Left renal cortex interstitium (tissue), 4 donors: ENCODE data around the gene TAAR8. TPM values are rescaled to one million over a fixed set of nuclear protein-coding genes. Genes with fewer than 3 reads are reported as not detected.
"Not testable (repeated sequence)": the region's sequence is repeated elsewhere in the genome, so short reads cannot be mapped to it uniquely, and the experiment has no call there.

Experiments used
- DNase-seq, 4 donors: peaks; one replicate each; pipeline ENCODE4 v3.0.0-alpha.2; 2013; ENCODE audit warnings: low read depth in 4 of 4, low spot score in 2 of 4, missing footprints in 1 of 4
- polyA plus RNA-seq, 4 donors: library from polyadenylated mRNA; unstranded; fragments of 120-200 nt; gene quantifications; one replicate each; pipeline ENCODE4 v1.2.1, GENCODE V29; 2013; ENCODE audit not compliant: insufficient read length in 4 of 4

TAAR8 gene
- polyA plus RNA-seq, 4 donors: not detected

DNA sequence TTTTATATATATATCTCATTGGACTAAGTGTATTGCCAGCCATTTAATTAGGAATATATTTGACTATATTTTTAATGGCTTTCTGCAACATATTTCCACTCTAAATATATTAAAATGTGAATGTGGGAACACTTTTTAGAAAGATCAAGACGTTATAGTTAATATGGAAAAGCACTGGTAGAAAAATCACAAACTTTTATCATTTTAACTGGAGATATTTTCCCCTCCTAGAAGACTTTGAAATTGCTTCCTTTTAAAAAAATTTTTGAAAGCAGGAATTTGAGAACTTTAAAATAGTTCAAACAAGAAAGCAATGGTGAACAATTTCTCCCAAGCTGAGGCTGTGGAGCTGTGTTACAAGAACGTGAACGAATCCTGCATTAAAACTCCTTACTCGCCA lies 14.5 kb upstream of the TAAR8 start, which contains the start of gene TAAR9:
TSS of gene TAAR9 (plus strand) at position 301 of the 400 bp plus-strand sequence. CDS start at position 314, 13 bp downstream.
- no peak for DNase-seq

DNA sequence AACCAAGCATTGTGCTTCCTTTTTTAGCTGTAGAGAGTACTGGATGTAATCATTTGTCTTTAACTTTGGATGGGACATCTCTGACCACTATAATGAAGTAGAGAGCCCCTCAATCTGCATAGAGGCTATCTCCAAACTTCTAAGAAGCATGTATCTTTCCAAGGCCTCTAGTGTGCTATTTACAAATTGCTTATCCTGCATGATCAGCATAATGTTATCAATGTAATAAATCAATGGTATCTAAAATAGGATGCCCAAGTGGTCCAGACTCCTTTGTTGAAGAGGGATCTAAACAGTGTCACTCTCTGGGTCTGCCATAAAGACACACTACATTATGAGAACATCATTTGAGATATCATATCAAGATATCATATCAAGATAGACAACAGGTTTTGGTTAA lies 7.6 kb upstream of the TAAR8 start:
- DNase-seq: no peak

DNA sequence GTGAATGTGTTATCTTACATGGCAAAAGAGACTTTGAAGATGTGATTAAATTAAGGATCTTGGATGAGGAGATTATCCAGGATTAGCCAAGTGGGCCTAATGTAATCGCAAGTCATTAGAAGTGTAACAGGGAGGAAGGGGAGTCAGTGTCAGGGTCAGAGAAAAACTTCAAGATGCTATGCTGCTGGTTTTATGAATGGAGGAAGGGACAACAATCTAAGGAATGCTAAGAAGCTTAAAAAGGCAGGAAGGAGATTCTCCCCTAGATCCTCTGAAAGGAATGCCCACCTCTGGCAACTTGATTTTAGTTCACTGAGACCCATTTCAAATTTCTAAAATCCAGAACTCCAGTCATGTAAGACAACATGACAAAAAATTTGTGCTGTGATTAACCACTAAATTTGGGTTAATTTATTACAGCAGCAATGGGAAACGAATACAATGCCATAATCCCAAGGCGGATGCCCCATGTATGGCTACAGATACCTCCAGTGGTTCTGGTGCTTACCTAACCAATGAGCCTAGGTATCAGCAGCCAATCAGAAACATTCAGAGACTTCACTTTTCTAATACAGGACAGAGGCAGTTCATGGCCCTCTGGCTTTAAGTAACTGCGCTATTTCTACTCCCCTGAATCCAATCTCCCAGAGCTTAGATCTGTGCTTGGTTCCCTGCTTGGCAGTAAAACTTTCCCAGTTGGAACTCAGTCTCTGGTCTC lies 3.6 kb upstream of the TAAR8 start:
- no peak for DNase-seq

DNA sequence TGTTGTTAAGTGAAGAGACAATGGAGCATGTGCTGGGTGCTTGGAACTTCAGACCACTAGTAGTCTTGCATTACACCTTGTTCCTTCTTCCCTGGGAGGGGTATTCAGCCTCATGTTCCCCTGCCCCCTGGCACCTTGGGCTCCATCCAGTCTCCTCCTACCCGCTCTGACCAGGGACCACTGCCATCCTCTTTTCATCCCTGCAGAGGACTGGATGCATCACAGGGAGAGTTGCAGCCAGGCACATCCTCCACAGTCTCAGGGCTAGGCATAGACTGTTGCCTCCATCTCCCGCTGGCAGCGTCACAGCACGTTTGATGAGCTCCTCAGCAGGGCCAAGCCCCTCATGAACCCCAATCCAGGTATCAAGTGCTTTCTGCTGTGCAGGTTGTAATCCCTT lies 1.3 kb upstream of the TAAR8 start:
- no peak for DNase-seq

DNA sequence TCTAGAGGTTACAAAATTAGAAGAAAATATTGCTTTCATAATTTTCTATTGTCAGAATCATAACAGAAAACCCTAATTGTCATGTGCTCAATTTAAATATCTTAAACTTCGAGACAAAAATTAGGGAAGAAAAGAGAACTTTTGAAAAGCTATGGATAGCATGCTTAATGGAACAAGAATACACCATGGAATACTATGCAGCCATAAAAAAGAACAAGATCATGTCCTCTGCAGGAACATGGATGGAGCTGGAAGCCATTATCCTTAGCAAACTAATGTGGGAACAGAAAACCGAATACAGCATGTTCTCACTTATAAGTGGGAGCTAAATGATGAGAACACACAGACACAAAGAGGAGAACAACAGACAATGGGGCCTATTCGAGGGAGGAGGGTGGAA lies 7.6 kb downstream of the TAAR8 start:
- not testable (repeated sequence) for DNase-seq

DNA sequence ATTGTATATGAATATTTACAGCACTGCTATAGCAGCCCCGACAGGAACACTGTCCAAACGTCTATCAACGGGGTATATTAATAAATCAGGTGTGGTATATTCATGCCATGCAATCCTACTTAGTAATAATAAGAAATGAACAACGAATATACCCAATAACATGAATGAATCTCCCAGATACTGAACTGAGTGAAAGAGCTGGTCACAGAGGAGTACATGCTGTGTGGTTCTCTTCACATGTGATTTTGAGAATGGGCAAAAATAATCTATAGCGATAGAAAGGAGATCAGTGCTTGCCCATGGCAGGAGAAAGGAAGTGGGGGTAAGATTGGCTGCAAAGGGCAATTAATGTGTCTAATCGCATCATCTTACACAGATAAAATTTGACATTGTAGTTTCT lies 13.9 kb downstream of the TAAR8 start:
- DNase-seq: no peak

DNA sequence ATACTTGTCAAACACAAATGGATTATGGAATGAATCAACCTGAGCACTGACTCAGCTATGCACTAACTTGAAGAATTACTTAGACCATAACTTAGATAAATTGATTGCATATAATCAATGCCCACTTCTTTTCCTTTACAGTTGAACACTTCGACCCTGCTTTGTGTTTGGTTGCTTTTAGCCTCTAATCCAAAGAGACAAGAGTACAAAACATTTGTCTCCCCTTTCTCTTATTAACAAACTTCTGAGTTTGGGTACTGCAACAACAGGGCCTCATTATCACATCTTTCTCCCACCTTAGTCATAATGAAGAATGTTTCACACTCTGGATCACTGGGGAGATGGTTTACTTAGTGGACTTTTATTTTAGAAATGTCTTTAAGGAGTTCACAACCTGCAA lies 15.1 kb downstream of the TAAR8 start:
- no peak for DNase-seq

DNA sequence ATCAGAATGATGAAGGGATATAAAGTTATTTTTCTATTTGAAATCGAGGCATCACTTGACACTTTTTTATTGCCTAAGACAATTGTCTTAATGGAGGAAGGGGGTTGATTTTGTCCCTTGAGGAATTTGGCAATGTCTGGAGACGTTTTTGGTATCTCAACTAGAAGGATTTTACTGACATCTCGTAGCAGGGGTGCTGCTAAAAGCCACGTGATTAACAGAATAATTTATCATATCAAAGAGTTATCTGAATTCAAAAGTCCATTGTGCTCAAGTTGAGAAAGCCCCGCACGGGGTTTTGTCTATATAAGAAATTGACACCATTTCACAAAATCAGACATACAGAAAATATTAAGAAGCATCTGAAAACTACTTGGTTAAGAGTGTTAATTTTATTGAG lies 16.1 kb downstream of the TAAR8 start:
- no peak for DNase-seq

DNA sequence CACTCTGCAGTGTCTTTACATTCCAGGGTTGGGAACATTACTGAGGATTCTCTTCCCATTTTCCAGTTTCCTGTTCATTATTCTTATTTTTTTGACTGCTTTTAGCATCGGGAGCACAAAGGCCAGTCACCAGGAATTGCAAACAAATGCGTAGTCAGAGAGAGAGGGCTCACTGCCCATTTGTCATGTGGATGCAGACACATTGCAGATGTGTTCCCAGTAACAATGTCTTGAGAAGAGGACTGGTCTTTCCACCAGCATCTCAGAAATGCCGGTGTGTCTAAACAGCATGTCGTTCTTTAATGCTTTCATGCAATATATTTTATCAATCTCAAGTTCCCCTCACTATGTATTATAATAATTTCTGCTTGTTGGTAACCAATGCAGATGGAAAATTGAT lies 16.7 kb downstream of the TAAR8 start:
- peak in 1 of 4 donors; percentile 6 for DNase-seq

DNA sequence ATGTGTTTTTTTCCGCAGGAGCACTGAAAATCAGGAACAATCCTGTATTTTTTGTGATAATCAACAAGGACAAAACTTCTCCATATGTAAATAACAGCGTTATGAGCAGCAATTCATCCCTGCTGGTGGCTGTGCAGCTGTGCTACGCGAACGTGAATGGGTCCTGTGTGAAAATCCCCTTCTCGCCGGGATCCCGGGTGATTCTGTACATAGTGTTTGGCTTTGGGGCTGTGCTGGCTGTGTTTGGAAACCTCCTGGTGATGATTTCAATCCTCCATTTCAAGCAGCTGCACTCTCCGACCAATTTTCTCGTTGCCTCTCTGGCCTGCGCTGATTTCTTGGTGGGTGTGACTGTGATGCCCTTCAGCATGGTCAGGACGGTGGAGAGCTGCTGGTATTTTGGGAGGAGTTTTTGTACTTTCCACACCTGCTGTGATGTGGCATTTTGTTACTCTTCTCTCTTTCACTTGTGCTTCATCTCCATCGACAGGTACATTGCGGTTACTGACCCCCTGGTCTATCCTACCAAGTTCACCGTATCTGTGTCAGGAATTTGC lies 17.8 kb downstream of the TAAR8 start, which contains the start of gene TAAR6:
TSS of gene TAAR6 (plus strand) at position 102 of the 557 bp plus-strand sequence. CDS start at position 102, 0 bp downstream.
- no peak for DNase-seq

DNA sequence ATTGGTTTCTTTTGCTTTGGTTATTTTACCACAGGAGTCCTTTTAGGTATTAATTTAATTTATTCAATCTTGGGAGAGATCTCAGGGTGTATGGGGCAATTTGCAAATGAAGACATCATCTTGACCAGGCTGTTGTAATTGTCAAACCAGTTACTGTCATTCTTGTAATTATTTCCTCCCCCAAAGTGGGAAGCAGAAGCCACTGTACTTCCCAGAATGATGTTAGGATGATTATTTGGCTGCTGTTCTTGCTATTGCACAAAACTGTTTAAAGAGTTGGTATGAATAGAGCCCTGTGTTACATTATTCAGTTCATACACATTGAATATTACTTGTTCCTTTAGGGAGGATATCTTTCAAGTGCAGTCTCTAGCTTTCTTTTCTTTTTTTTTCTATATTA lies 19.3 kb downstream of the TAAR8 start:
- DNase-seq: no peak

DNA sequence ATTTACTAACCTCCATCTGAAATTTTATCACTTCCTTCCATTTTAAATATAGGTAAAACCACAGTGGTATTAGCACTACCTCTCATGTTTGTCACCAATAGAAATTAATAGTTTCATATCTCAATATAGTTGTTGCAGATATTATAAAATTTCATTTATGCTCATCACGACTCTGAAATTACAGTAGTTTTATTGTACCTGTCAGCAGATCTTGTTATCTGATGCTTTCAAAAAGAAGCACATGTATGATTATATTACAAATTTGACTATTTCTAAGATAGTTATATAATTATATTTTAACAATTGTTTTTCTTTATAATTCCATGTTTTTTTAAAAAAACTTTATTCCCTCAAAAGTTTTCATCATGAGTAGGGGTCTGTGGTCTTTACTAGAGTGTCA lies 32.2 kb downstream of the TAAR8 start:
- no peak for DNase-seq

DNA sequence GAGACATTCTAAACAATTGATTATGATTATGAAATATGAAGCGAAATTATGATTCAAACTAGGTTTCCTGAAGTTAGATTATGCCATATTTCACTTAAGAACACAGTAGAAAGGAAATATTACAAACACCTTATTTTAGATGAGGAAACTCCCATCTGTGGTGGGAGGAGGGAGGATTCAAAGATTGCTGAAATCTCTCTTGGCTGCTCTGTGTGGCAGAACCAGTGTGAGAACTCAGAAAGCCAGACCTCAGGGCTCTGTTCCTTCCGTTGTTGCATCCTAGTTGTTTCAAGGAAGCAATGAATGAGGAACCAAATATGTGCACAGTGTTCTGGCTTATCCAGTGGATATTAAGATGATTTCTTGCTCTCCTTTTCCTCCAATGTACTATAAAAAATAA lies 35.0 kb downstream of the TAAR8 start:
- no peak for DNase-seq

DNA sequence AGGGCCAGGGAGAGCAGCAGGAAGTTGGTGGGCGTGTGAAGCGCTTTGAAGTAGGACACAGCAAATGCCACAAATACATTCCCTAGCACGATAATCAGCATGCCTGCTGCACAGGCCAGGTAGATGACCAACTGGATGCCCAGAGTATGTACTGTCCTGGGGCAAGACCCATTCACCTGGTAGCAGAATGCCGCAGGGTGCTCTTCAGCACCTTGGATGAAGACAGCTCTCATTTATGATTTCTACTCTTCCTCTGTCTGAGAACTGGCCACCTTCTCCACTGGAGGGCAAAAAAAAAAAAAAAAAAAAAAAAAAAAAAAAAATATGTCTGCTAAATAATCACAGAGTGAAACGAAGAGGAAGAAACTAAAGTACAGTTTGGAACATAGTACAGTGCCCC lies 37.0 kb downstream of the TAAR8 start, which contains the start of gene TAAR5:
TSS of gene TAAR5 (minus strand) at position 288 of the 400 bp plus-strand sequence. CDS start at position 233, 55 bp downstream.
- no peak for DNase-seq

DNA sequence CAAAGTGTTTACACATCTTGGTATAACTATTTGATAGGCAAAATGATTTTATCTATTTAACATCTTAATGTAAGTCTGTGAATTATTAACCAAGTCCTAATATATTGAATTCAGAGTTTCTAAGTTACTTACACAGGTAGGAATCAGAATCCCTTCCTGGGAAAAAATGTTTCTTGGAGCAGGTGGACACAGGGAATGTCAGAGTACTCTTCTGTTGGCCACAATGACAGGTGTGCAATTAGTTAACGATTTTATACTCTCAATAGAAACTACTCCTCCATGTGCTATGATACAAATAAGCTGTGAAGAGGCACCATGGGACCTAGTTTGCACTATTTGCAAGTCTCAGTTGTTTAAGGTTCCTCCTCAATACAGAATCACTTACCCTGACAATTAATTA lies 37.9 kb downstream of the TAAR8 start:
- DNase-seq: no peak

DNA sequence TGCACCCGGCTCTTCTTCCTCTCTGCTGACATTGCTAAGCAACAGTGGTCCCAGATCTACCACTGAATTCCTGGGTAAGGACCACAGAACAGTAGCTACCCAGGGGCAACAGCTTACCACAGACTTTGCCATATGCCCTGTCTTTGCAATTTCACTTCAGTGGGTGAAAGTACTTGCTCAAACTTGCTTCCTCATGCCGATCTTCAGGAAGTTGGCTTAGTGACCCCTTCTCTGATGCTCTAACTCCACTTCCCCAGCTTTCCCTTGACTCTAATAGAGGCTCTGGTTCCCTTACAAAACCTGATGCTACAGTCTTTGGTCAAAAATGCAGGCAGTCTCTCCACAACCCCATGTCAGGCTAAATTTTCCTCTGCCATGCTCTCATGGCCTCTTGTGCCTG lies 40.4 kb downstream of the TAAR8 start:
- DNase-seq: no peak

DNA sequence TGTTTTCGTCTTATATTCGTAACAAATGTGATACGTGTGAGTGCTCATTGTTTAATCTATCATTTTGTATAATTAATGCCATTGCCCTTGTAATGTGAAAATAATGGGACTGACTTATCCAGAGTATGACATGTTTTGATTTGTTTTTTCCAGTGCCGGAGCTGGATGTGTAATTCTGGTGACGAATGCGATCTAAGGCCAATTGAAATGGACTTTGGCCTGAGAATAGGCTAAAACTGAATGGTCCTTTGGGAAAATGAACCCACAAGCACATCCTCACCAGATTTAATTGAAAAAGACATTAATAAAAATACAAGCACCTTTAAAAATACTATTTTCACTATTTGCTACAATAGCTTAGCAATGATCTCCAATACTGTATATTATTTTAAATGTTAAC lies 43.7 kb downstream of the TAAR8 start:
- DNase-seq: no peak

DNA sequence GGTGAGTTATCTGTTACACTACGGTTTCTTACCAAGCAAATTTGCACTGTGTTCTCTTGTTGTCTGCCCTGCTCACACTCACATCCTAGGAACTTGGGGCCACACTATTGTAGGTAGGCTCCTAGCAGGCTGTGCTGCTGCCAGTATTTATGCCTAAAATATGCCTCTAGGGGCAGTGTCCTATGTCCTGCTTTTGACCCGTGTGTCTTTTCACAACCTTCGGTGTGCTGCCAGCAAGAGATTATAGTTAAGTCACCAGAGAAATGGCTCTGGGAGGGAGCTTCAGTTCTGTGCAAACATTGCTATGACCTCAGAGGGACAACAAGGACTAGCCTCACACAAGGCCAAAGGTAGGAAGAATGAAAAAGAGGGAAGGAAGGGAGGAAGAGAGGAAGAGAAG lies 46.0 kb downstream of the TAAR8 start:
- DNase-seq: no peak

DNA sequence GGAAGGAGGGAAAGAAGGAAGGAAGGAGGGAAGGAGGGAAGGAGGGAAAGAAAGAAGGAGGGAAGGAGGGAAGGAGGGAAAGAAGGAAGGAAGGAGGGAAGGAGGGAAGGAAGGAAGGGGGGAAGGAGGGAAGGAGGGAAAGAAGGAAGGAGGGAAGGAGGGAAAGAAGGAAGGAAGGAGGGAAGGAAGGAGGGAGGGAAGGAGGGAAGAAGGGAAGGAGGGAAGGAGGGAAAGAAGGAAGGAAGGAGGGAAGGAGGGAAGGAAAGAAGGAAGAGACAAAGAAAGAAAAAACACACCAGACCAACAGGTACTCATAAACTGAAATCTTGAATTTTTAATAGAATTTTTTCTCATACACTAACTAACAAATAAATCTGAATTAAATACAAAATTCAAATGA lies 48.4 kb downstream of the TAAR8 start:
- not testable (repeated sequence) for DNase-seq
